Keratinocyte (primary cell): ENCODE results near the gene TK2. TPM values are rescaled to one million over a fixed set of nuclear protein-coding genes. Genes with fewer than 3 reads are reported as not detected.

Experiments
- DNase-seq: peaks from one replicate; pipeline ENCODE4 v3.0.0-alpha.2; 2011; ENCODE audit warnings: low read depth, missing footprints, low spot score
- FAIRE-seq: peaks from 2 replicates; lab custom pipeline; 2011; peaks lifted over from hg19 to GRCh38; lab: Jason Lieb, UNC
- H2AFZ ChIP-seq: 2 replicates; pipeline ENCODE4 v1.6.0; 2012; ENCODE audit warnings: low read length, control low read depth, inconsistent platforms; ENCODE audit not compliant: control insufficient read depth
- H3K27ac ChIP-seq: 2 replicates; pipeline ENCODE4 v1.5.1; 2011; ENCODE audit warnings: low read length; ENCODE audit not compliant: control insufficient read depth, insufficient read depth
- H3K27me3 ChIP-seq: 3 replicates; pipeline ENCODE4 v1.6.0; 2011; ENCODE audit warnings: low read length; ENCODE audit not compliant: control insufficient read depth, insufficient read depth; ENCODE audit errors: extremely low read depth
- H3K36me3 ChIP-seq, 2 experiments: 2 replicates in 1 of 2; 3 replicates in 1 of 2; pipeline ENCODE4 v1.5.1; 2011; ENCODE audit warnings: low read length in 2 of 2, mild to moderate bottlenecking in 1 of 2; ENCODE audit not compliant: control insufficient read depth in 2 of 2, insufficient read depth in 2 of 2; ENCODE audit errors: extremely low read depth in 1 of 2
- H3K4me1 ChIP-seq: 3 replicates; pipeline ENCODE4 v1.5.1; 2011; ENCODE audit warnings: low read length; ENCODE audit not compliant: control insufficient read depth, insufficient read depth; ENCODE audit errors: extremely low read depth
- H3K4me2 ChIP-seq: 3 replicates; pipeline ENCODE4 v1.6.0; 2011; ENCODE audit warnings: low read depth, low read length; ENCODE audit not compliant: control insufficient read depth, insufficient read depth; ENCODE audit errors: extremely low read depth
- H3K4me3 ChIP-seq, 3 experiments: fragments of 200-600 bp in 1 of 3; sonication (generic) in 1 of 3; 2 replicates in 2 of 3; 3 replicates in 1 of 3; pipeline ENCODE4 v1.5.1; 2011 to 2016; ENCODE audit warnings: low read length in 3 of 3, mild to moderate bottlenecking in 3 of 3, control low read depth in 2 of 3, inconsistent platforms in 1 of 3, low read depth in 1 of 3, mixed read lengths in 1 of 3, mixed run types in 1 of 3, moderate library complexity in 1 of 3; ENCODE audit not compliant: control insufficient read depth in 2 of 3, insufficient read depth in 2 of 3; ENCODE audit errors: extremely low read depth in 1 of 3
- H3K79me2 ChIP-seq: 2 replicates; pipeline ENCODE4 v1.6.0; 2012; ENCODE audit warnings: low read length; ENCODE audit not compliant: control insufficient read depth, insufficient read depth
- H3K9ac ChIP-seq: 3 replicates; pipeline ENCODE4 v1.6.0; 2011; ENCODE audit warnings: low read length; ENCODE audit not compliant: control insufficient read depth, insufficient read depth; ENCODE audit errors: extremely low read depth
- H3K9me1 ChIP-seq: 3 replicates; pipeline ENCODE4 v1.6.0; 2011; ENCODE audit warnings: low read length; ENCODE audit not compliant: control insufficient read depth, insufficient read depth; ENCODE audit errors: extremely low read depth
- H3K9me3 ChIP-seq: 2 replicates; pipeline ENCODE4 v1.5.1; 2012; ENCODE audit warnings: low read depth, low read length; ENCODE audit not compliant: control insufficient read depth
- H4K20me1 ChIP-seq: 3 replicates; pipeline ENCODE4 v1.6.0; 2011; ENCODE audit warnings: low read length; ENCODE audit not compliant: control insufficient read depth, insufficient read depth; ENCODE audit errors: extremely low read depth
- CTCF ChIP-seq, 3 experiments: IDR thresholded peaks in 1 of 3; conservative IDR thresholded peaks in 1 of 3; optimal IDR thresholded peaks in 1 of 3; 2 replicates in 2 of 3; 3 replicates in 1 of 3; pipeline versions ENCODE3 to v1.5.1; 2011; ENCODE audit warnings: low read length in 3 of 3, mild to moderate bottlenecking in 3 of 3, moderate library complexity in 2 of 3, control low read depth in 1 of 3, inconsistent platforms in 1 of 3; ENCODE audit not compliant: insufficient read depth in 2 of 3; ENCODE audit errors: extremely low read depth in 1 of 3
- EZH2 ChIP-seq: IDR thresholded peaks from one replicate; pipeline ENCODE4 v1.6.1; 2012; ENCODE audit warnings: inconsistent platforms, mild to moderate bottlenecking, low read length, moderate library complexity
- dilution Hi-C: fragments of 300-500 bp; cut with MboI; formaldehyde crosslinking; loops from one replicate; pipeline ENCODE4 v1.7.0; 2020; ENCODE audit warnings: low sequenced_read_pairs; ENCODE audit not compliant: extremely low pct_ligation_motif_present
- polyA plus RNA-seq, 5 experiments: library from polyadenylated mRNA; depleted of rRNA in 3 of 5; stranded (reverse) in 3 of 5; stranded (forward) in 1 of 5; unstranded in 1 of 5; fragments of >200 nt; gene quantifications; 1 replicate in 1 of 5; 2 replicates in 3 of 5; 3 replicates in 1 of 5; pipeline versions ENCODE4 v1.2.1 to v1.2.3, GENCODE V29; 2011 to 2012; ENCODE audit warnings: missing spikeins in 2 of 5, low read depth in 1 of 5, low replicate concordance in 1 of 5

TK2 gene
- polyA plus RNA-seq, 1 donor (not counting 4 experiments of a cell fraction or from before 2014, with no cell fraction given): 19.7 TPM

DNA sequence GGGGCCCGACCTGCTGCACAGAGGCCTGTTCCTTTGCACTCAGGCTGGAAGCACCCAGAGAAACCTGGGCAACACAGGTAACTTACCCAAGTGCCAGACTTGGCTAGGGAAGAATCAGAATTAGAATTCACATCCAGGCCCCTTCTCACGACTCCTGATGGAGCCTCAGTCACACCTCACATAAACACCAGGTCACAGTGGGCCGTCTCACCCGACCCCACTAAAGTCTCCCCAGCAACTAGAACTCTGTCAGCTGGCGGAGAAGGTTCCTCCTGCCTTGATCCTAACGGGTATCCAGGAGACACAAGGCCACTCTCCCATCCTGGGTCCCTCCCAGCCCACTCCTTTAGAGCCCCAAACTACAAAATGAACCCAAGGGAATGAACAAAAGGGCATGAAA is 6.4 kb downstream of the TK2 start:
- Histone ChIP-seq H3K9ac (no peak overlapping the region), H3K4me1 (peaks cover 7% of the 10 kb centered on the region), H3K79me2 (no peaks in the 10 kb centered on the region), H4K20me1 (no peaks in the 10 kb centered on the region), H3K9me1 (no peaks in the 10 kb centered on the region), H3K27ac (no peak overlapping the region), H3K27me3 (no peaks in the 10 kb centered on the region), H3K36me3 (peaks cover 0 to 5% of the 10 kb centered on the region in 2 experiments), H2AFZ (no peak overlapping the region), H3K4me2 (no peak overlapping the region), H3K9me3 (no peaks in the 10 kb centered on the region), H3K4me3 (no peak overlapping the region)
- TF ChIP-seq EZH2 (no peak), CTCF (optimal IDR thresholded peaks at IDR 0.05 in 1 of 3, IDR thresholded peaks at IDR 0.05 in 1 of 3, conservative IDR thresholded peaks at IDR 0.05 in 1 of 3; ENCODE audit: extremely low read depth in 1 of 3, insufficient read depth in 2 of 3, low read length in 3 of 3) (no peak)
- FAIRE-seq (no peak), DNase-seq (no peak)
- dilution Hi-C loops: no loop called here

DNA sequence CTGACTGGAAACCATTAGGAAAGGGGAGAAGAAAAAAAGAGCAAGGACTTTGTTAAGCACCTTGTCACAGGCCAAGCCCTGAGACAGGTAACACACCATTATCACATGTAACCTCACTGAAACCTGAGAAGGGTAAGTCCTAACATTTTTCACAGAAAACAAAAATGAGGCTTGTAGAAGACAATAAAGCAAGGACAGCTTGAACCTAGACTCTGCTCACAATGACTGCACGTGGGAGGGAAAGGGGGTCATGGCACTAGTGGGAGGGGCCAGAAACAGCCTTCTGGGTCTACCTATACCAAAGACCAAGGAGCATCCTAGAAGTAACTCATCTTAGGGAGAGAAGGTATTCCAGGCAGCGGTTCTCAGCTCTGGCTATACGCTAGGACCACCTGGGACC is 7.5 kb downstream of the TK2 start:
- FAIRE-seq (no peak), DNase-seq (no peak)
- Histone ChIP-seq H3K27ac (no peak overlapping the region), H3K9ac (no peak overlapping the region), H3K4me1 (peaks cover 1% of the 10 kb centered on the region), H3K4me2 (no peak overlapping the region), H3K9me1 (no peaks in the 10 kb centered on the region), H3K36me3 (peaks cover 0 to 5% of the 10 kb centered on the region in 2 experiments), H4K20me1 (no peaks in the 10 kb centered on the region), H3K79me2 (no peaks in the 10 kb centered on the region), H3K9me3 (no peaks in the 10 kb centered on the region), H3K4me3 (no peak overlapping the region), H3K27me3 (no peaks in the 10 kb centered on the region), H2AFZ (no peak overlapping the region)
- no peak for TF ChIP-seq CTCF (optimal IDR thresholded peaks at IDR 0.05 in 1 of 3, IDR thresholded peaks at IDR 0.05 in 1 of 3, conservative IDR thresholded peaks at IDR 0.05 in 1 of 3; ENCODE audit: extremely low read depth in 1 of 3, insufficient read depth in 2 of 3, low read length in 3 of 3)
- TF ChIP-seq EZH2: no peak
- dilution Hi-C loops: no loop called here
